H9 (cell line): Measurements from ENCODE around the gene KLK2. TPM values are rescaled to one million over a fixed set of nuclear protein-coding genes. Genes with fewer than 3 reads are reported as not detected.
A peak's percentile ranks its signal among the peaks of the same experiment; 100 is the strongest.

Experiments used
- DNase-seq: peaks from one replicate; pipeline ENCODE4 v3.0.0-alpha.2; 2017
- H2AFZ ChIP-seq: one replicate; pipeline ENCODE4 v1.6.1; 2013; ENCODE audit warnings: mild to moderate bottlenecking, low read length, control low read depth, moderate library complexity
- H2AK5ac ChIP-seq: 2 replicates; pipeline ENCODE4 v1.6.1; 2013; ENCODE audit warnings: low read length, control low read depth, mixed read lengths; ENCODE audit not compliant: insufficient read length
- H2BK120ac ChIP-seq: one replicate; pipeline ENCODE4 v1.6.1; 2013; ENCODE audit warnings: low read depth, mild to moderate bottlenecking, low read length, control low read depth, inconsistent platforms; ENCODE audit not compliant: poor library complexity, severe bottlenecking
- H2BK12ac ChIP-seq: 2 replicates; pipeline ENCODE4 v1.6.1; 2013; ENCODE audit warnings: low read length, control low read depth, mixed read lengths, low read depth; ENCODE audit not compliant: insufficient read length
- H2BK15ac ChIP-seq: 2 replicates; pipeline ENCODE4 v1.6.1; 2013; ENCODE audit warnings: low read depth, low read length, control low read depth
- H2BK20ac ChIP-seq: one replicate; pipeline ENCODE4 v1.6.1; 2013; ENCODE audit warnings: low read depth, mild to moderate bottlenecking, low read length, control low read depth, inconsistent platforms; ENCODE audit not compliant: poor library complexity, severe bottlenecking
- H2BK5ac ChIP-seq: 2 replicates; pipeline ENCODE4 v1.6.1; 2013; ENCODE audit warnings: low read length, control low read depth, mixed read lengths; ENCODE audit not compliant: insufficient read length
- H3K14ac ChIP-seq: 2 replicates; pipeline ENCODE4 v1.6.1; 2013; ENCODE audit warnings: low read length, control low read depth; ENCODE audit not compliant: insufficient read depth
- H3K18ac ChIP-seq: 2 replicates; pipeline ENCODE4 v1.6.1; 2013; ENCODE audit warnings: low read depth, mild to moderate bottlenecking, mixed read lengths, low read length, control low read depth; ENCODE audit not compliant: insufficient read length
- H3K23ac ChIP-seq: 2 replicates; pipeline ENCODE4 v1.6.1; 2013; ENCODE audit warnings: low read length, control low read depth, mixed read lengths, low read depth; ENCODE audit not compliant: insufficient read length
- H3K23me2 ChIP-seq: 2 replicates; pipeline ENCODE4 v1.6.1; 2013; ENCODE audit warnings: low read depth, mild to moderate bottlenecking, mixed read lengths, low read length, control low read depth; ENCODE audit not compliant: insufficient read length, poor library complexity, severe bottlenecking
- H3K27ac ChIP-seq: 2 replicates; pipeline ENCODE4 v1.5.1; 2013; ENCODE audit warnings: low read length, control low read depth, mixed read lengths, low read depth; ENCODE audit not compliant: insufficient read length
- H3K27me3 ChIP-seq: 2 replicates; pipeline ENCODE4 v1.6.1; 2013; ENCODE audit warnings: low read length, control low read depth, inconsistent platforms; ENCODE audit not compliant: insufficient read depth
- H3K4ac ChIP-seq: 2 replicates; pipeline ENCODE4 v1.6.1; 2013; ENCODE audit warnings: low read depth, mild to moderate bottlenecking, control low read depth, inconsistent platforms, low read length, moderate library complexity
- H3K4me1 ChIP-seq: 2 replicates; pipeline ENCODE4 v1.6.1; 2013; ENCODE audit warnings: low read length, control low read depth, inconsistent platforms; ENCODE audit not compliant: insufficient read depth
- H3K4me2 ChIP-seq: 2 replicates; pipeline ENCODE4 v1.6.1; 2013; ENCODE audit warnings: low read length, control low read depth, mixed read lengths; ENCODE audit not compliant: insufficient read length, insufficient read depth
- H3K56ac ChIP-seq: 2 replicates; pipeline ENCODE4 v1.6.1; 2013; ENCODE audit warnings: low read depth, mild to moderate bottlenecking, mixed read lengths, low read length, control low read depth; ENCODE audit not compliant: insufficient read length
- H3K79me1 ChIP-seq: 2 replicates; pipeline ENCODE4 v1.6.1; 2013; ENCODE audit warnings: low read depth, mild to moderate bottlenecking, moderate library complexity, low read length, control low read depth, inconsistent platforms; ENCODE audit not compliant: insufficient read depth, poor library complexity, severe bottlenecking
- H3K79me2 ChIP-seq: 2 replicates; pipeline ENCODE4 v1.6.1; 2013; ENCODE audit warnings: low read length, control low read depth, inconsistent platforms; ENCODE audit not compliant: insufficient read depth
- H3K9ac ChIP-seq: 2 replicates; pipeline ENCODE4 v1.6.1; 2013; ENCODE audit warnings: low read length, control low read depth, mixed read lengths; ENCODE audit not compliant: insufficient read length; ENCODE audit errors: extremely low read depth
- H3K9me3 ChIP-seq: one replicate; pipeline ENCODE4 v1.6.1; 2013; ENCODE audit warnings: low read depth, low read length, inconsistent platforms; ENCODE audit not compliant: control insufficient read depth
- H3T11ph ChIP-seq: one replicate; pipeline ENCODE4 v1.6.1; 2013; ENCODE audit warnings: mild to moderate bottlenecking, low read length, control low read depth, inconsistent platforms
- H4K20me1 ChIP-seq: one replicate; pipeline ENCODE4 v1.6.1; 2013; ENCODE audit not compliant: control insufficient read depth, insufficient read length, insufficient read depth
- H4K5ac ChIP-seq: 2 replicates; pipeline ENCODE4 v1.6.1; 2013; ENCODE audit warnings: low read depth, mild to moderate bottlenecking, mixed read lengths, low read length, control low read depth; ENCODE audit not compliant: insufficient read length
- H4K8ac ChIP-seq: replicated peaks from 2 replicates; pipeline ENCODE4 v1.6.1; 2013; ENCODE audit warnings: low read length, control low read depth, mixed read lengths, low read depth; ENCODE audit not compliant: insufficient read length
- H4K91ac ChIP-seq: 2 replicates; pipeline ENCODE4 v1.6.1; 2013; ENCODE audit warnings: low read depth, mild to moderate bottlenecking, moderate library complexity, mixed read lengths, low read length, control low read depth; ENCODE audit not compliant: insufficient read length
- H3K27ac Mint-ChIP-seq, 3 experiments: 2 replicates in 2 of 3; 3 replicates in 1 of 3; pipeline ENCODE4 v1.8.0; 2020 to 2021; ENCODE audit warnings: mixed read lengths in 3 of 3, mild to moderate bottlenecking in 1 of 3, moderate library complexity in 1 of 3
- H3K27me3 Mint-ChIP-seq: 2 replicates; pipeline ENCODE4 v1.8.0; 2021; ENCODE audit warnings: low read depth, mild to moderate bottlenecking, moderate library complexity, mixed read lengths
- H3K36me3 Mint-ChIP-seq, 3 experiments: 2 replicates in 2 of 3; 3 replicates in 1 of 3; pipeline ENCODE4 v1.8.0; 2020 to 2021; ENCODE audit warnings: low read depth in 3 of 3, mixed read lengths in 3 of 3; ENCODE audit not compliant: insufficient read depth in 1 of 3
- H3K4me1 Mint-ChIP-seq, 2 experiments: 2 replicates each; pipeline ENCODE4 v1.8.0; 2020; ENCODE audit warnings: mixed read lengths in 2 of 2
- H3K4me3 Mint-ChIP-seq, 2 experiments: 2 replicates in 1 of 2; 3 replicates in 1 of 2; pipeline ENCODE4 v1.8.0; 2020 to 2021; ENCODE audit warnings: mild to moderate bottlenecking in 2 of 2, mixed read lengths in 2 of 2, moderate library complexity in 1 of 2
- H3K9me3 Mint-ChIP-seq, 2 experiments: 2 replicates in 1 of 2; 3 replicates in 1 of 2; pipeline ENCODE4 v1.8.0; 2020; ENCODE audit warnings: mild to moderate bottlenecking in 2 of 2, mixed read lengths in 2 of 2, moderate library complexity in 1 of 2
- CTCF ChIP-seq: fragments of 200-600 bp; sonication (generic); conservative IDR thresholded peaks from 3 replicates; pipeline ENCODE4 v1.8.0; 2021; ENCODE audit warnings: antibody characterized with exemption, mild to moderate bottlenecking
- WGBS: extraction: QIAGEN DNeasy Blood & Tissue Kit; methylation state at CpG from one replicate; pipeline ENCODE4 v1.1.7; 2013; ENCODE audit warnings: missing lambda C conversion rate, low lambda C conversion rate, mixed read lengths; ENCODE audit not compliant: insufficient read length; ENCODE audit errors: extremely low coverage; 5-methylcytosine and 5-hydroxymethylcytosine counted together
- total RNA-seq: library from RNA; stranded (reverse); gene quantifications from 2 replicates; pipeline ENCODE4 v1.2.1, GENCODE V29; 2021

The KLK2 gene
- total RNA-seq, 1 experiment from 2014 or later, result not detected

- Histone ChIP-seq H3K4me2 (peak overlapping the region; percentile 67), H3K14ac (no peak overlapping the region; the same call in 1 of the 2 replicates), H3K79me2 (no peaks in the 10 kb centered on the region), H4K91ac (no peak overlapping the region), H3K4me1 (no peaks in the 10 kb centered on the region; the same call in 1 of the 2 replicates), H4K5ac (no peak overlapping the region), H3K18ac (no peak overlapping the region), H4K20me1 (no peaks in the 10 kb centered on the region), H2BK12ac (no peak overlapping the region), H3K23me2 (peaks cover 4% of the 10 kb centered on the region), H3K23ac (no peak overlapping the region), H2BK20ac (no peak overlapping the region), H3K27me3 (no peaks in the 10 kb centered on the region; the same call in 1 of the 2 replicates), H4K8ac (no peak overlapping the region), H3K79me1 (no peaks in the 10 kb centered on the region), H2BK120ac (no peak overlapping the region), H2AFZ (no peak overlapping the region), H2AK5ac (no peak overlapping the region), H3K9me3 (no peaks in the 10 kb centered on the region), H3K56ac (no peak overlapping the region), H3K9ac (peak overlapping the region; percentile 71), H3K4ac (no peak overlapping the region), H2BK15ac (no peak overlapping the region), H3T11ph (no peak overlapping the region), H3K27ac (no peak overlapping the region), H2BK5ac (no peak overlapping the region)
- Mint-ChIP-seq H3K4me1 (peaks cover 13 to 31% of the 10 kb centered on the region in 2 experiments), H3K9me3 (no peaks in the 10 kb centered on the region; a peak in 2 of 5 replicates), H3K27me3 (peaks cover 70% of the 10 kb centered on the region), H3K4me3 (peak overlapping the region; percentile 79 to 97), H3K36me3 (no peaks in the 10 kb centered on the region), H3K27ac (no peak overlapping the region; a peak in 1 of 7 replicates)
- DNase-seq, result no peak
- TF ChIP-seq CTCF, result no peak
- no CpG with 5 or more reads among the region's 13 CpGs for WGBS
Measured at GRCh38 chr19:50835103-50835784, 38.0 kb upstream of the KLK2 start.
